Upper lobe of right lung (tissue), 1 donor: Measurements from ENCODE around the gene QSOX1. TPM values are rescaled to one million over a fixed set of nuclear protein-coding genes. Genes with fewer than 3 reads are reported as not detected.

ENCODE experiments used
- ATAC-seq: fragments of 200-7000 bp; cut with Tn5 transposase; one replicate; pipeline ENCODE4 v1.9.1; 2020; ENCODE audit warnings: mild to moderate bottlenecking, moderate library complexity
- DNase-seq: peaks from one replicate; pipeline ENCODE4 v3.0.0-alpha.2; 2020
- H3K27ac ChIP-seq: fragments of 200-600 bp; one replicate; pipeline ENCODE4 v1.8.0; 2022
- H3K27me3 ChIP-seq: fragments of 200-600 bp; one replicate; pipeline ENCODE4 v1.8.0; 2022; ENCODE audit warnings: mild to moderate bottlenecking
- H3K36me3 ChIP-seq: fragments of 200-600 bp; one replicate; pipeline ENCODE4 v1.8.0; 2022
- H3K4me1 ChIP-seq: fragments of 200-600 bp; one replicate; pipeline ENCODE4 v1.8.0; 2022
- H3K4me3 ChIP-seq: fragments of 200-600 bp; one replicate; pipeline ENCODE4 v1.8.0; 2022; ENCODE audit warnings: mild to moderate bottlenecking
- H3K9me3 ChIP-seq: fragments of 200-600 bp; one replicate; pipeline ENCODE4 v1.8.0; 2022
- intact Hi-C: fragments of 100-400 bp; cut with DNase I; formaldehyde crosslinking; loops from one replicate; pipeline ENCODE4 v1.11.0; 2022
- total RNA-seq: library from RNA; stranded (reverse); fragmentation: NEBNext Ultra II Directional; extraction: Animal tissue kit (Norgen Biotek cat#: 25700); gene quantifications from one replicate; pipeline ENCODE4 v1.2.1, GENCODE V29; 2021
- TF ChIP-seq, protein P1 (sequence below): fragments of 200-600 bp; IDR thresholded peaks from one replicate; pipeline ENCODE4 v1.8.0; 2022; ENCODE audit warnings: antibody characterized with exemption
- donor health status: DM: no; HTN: yes; CAD: no; lungs with severe emphysema.

Gene QSOX1
- total RNA-seq, 1 donor from 2014 or later: 275 TPM

DNA sequence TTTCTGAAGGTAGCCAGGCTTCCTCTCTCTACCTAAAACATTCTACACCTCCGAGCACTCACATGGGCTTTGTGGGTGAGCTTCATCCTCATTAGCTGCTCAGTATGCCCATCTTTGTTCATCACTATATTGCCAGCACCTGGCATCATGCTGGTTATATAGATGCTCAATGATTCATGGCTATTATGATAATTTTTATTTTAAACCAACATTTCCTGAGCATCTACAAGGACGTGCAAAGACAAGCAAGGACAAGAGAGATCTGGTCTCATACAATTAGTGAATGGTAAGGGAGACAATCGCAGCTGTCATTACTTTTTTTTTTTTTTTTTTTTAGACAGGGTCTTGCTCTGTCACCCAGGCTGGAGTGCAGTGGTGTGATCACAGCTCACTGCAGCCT, 11.3 kb upstream of the QSOX1 start:
- intact Hi-C loops: no loop called here
- H3K4me3 ChIP-seq: no peak overlapping the region
- TF ChIP-seq, protein P1, sequence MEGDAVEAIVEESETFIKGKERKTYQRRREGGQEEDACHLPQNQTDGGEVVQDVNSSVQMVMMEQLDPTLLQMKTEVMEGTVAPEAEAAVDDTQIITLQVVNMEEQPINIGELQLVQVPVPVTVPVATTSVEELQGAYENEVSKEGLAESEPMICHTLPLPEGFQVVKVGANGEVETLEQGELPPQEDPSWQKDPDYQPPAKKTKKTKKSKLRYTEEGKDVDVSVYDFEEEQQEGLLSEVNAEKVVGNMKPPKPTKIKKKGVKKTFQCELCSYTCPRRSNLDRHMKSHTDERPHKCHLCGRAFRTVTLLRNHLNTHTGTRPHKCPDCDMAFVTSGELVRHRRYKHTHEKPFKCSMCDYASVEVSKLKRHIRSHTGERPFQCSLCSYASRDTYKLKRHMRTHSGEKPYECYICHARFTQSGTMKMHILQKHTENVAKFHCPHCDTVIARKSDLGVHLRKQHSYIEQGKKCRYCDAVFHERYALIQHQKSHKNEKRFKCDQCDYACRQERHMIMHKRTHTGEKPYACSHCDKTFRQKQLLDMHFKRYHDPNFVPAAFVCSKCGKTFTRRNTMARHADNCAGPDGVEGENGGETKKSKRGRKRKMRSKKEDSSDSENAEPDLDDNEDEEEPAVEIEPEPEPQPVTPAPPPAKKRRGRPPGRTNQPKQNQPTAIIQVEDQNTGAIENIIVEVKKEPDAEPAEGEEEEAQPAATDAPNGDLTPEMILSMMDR: no peak
- peaks cover 11% of the 10 kb centered on the region for H3K4me1 ChIP-seq
- no peak overlapping the region for H3K27ac ChIP-seq
- no peak for DNase-seq
- ATAC-seq: no peak
- H3K9me3 ChIP-seq: no peaks in the 10 kb centered on the region
- H3K36me3 ChIP-seq: no peaks in the 10 kb centered on the region
- no peaks in the 10 kb centered on the region for H3K27me3 ChIP-seq

DNA sequence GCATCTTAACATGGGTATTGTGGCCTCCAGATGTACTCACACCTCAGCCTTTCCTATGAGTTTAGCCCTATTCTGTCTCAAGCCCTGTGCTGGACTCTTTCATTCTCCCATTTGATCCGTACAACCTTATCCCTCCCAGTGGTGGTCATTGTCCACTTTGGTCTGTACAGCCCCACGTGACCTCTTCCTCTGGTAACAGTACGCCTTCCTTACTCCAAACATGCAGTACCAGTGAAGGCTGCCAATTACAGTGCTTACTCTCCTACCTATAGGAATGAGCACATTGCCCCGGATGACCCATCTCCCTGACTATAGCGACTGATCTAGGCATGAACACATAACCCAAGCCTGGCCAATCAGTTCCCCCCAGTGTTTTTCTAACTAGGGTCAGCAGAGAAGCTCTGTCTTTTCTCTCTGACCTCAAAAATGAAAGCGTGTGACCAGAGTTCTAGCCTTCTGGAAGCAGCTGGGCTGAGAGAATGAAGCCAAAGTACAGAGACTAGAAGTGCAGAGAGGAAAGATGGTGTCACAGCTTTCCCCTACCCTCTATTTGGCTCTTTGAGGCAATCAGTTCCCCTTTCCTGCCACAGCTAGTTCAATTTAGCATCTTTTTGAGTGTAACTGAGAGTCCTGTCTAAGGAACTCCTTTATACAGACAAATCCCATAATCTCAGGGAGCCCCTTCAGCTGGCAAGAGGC, 9.9 kb upstream of the QSOX1 start:
- DNase-seq: no peak
- no peaks in the 10 kb centered on the region for H3K36me3 ChIP-seq
- no peak for ATAC-seq
- peaks cover 11% of the 10 kb centered on the region for H3K4me1 ChIP-seq
- no peaks in the 10 kb centered on the region for H3K27me3 ChIP-seq
- TF ChIP-seq, protein P1: no peak
- H3K4me3 ChIP-seq: no peak overlapping the region
- intact Hi-C loops: no loop called here
- peak overlapping the region; percentile 58 for H3K27ac ChIP-seq
- no peaks in the 10 kb centered on the region for H3K9me3 ChIP-seq

DNA sequence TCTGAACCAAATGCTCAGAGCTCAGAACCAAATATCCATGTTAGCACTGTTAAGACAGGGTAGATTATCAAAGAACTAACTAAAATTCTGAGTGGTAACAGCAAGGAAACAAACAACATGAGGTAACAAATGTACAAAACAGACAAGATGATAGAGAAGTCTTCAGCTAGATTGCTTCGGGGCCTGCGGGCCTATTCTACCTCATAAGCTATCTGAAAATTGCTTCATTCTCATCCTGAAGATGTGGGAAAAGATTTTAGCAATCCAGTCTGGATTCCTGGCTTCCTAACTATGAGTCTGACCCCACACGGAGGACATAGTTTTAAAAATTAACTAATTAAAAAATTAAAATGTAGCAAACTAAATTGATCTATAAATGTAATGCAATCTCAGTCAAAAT, 9.2 kb upstream of the QSOX1 start:
- Histone ChIP-seq H3K4me1 (peaks cover 11% of the 10 kb centered on the region), H3K27ac (peak overlapping the region; percentile 58), H3K27me3 (no peaks in the 10 kb centered on the region), H3K9me3 (no peaks in the 10 kb centered on the region), H3K4me3 (no peak overlapping the region), H3K36me3 (no peaks in the 10 kb centered on the region)
- ATAC-seq (no peak), DNase-seq (no peak)
- intact Hi-C loops: no loop called here
- TF ChIP-seq, protein P1: no peak

DNA sequence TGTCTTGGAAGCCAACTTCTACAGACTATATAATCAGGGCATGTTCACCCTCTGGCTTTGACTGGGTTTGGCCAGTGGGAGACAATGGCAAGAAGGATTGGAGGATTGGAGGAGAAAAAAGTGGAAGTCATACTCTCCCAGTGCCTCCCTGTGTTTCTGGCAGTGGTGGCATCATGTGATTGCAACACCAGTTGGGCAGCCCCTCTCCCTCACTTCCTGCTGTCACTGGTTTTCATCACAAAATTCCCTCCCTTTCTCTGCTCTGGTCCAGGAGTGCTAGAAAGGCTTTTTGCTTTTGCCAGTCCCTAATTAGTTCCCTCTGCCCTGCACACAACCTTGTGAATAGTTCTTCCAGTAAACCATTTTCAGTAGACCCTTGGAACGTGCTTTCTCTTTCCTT, 3.7 kb upstream of the QSOX1 start:
- Histone ChIP-seq H3K9me3 (no peaks in the 10 kb centered on the region), H3K36me3 (no peaks in the 10 kb centered on the region), H3K4me1 (peaks cover 5% of the 10 kb centered on the region), H3K4me3 (no peak overlapping the region), H3K27ac (peak overlapping the region; percentile 6), H3K27me3 (no peaks in the 10 kb centered on the region)
- ATAC-seq (no peak), DNase-seq (no peak)
- intact Hi-C loops: no loop called here
- TF ChIP-seq, protein P1: no peak

DNA sequence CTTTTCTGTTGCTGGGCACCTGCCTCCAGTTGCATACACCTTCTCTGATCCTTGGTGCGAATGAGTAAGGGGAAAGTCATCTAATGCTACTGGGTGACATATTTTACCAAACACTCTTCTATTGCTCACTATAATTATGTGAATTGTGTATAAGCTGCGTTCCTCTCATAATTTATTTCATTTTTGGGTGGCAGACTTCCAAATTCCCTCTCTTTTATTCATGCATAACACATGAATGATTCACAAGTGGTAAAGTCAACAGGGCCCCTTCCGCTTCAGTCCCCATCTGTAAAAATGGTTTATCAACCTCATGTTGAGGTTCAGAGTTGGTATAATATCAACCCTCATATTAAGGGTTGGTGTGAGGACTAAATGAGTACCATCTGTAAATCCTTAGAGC, 3.2 kb upstream of the QSOX1 start:
- H3K27ac ChIP-seq: peak overlapping the region; percentile 6
- no peaks in the 10 kb centered on the region for H3K36me3 ChIP-seq
- peaks cover 10% of the 10 kb centered on the region for H3K4me1 ChIP-seq
- DNase-seq (no peak), ATAC-seq (no peak)
- no peaks in the 10 kb centered on the region for H3K27me3 ChIP-seq
- TF ChIP-seq, protein P1: no peak
- H3K9me3 ChIP-seq: no peaks in the 10 kb centered on the region
- no peak overlapping the region for H3K4me3 ChIP-seq
- intact Hi-C loops: no loop called here

DNA sequence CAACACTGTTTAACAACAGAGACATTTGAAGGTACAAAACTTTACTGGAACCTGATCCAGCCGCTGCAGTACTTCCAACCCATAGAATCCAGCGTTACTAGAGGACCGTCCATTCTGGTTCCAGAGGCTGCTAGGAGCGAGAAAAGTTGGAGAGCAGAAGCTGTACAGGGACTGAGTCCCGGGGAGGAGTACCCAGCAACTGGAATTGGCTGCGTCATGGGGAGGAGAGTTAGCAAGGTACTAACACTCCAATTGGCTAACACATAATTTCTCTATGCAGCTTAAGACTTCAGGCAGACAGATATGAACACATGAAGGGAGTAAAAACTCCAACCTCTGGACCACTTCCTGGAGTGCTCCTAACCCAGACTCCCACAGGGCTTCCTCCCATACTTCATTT, 2.1 kb upstream of the QSOX1 start:
- no peak for ATAC-seq
- H3K27me3 ChIP-seq: no peaks in the 10 kb centered on the region
- H3K9me3 ChIP-seq: no peaks in the 10 kb centered on the region
- peaks cover 17% of the 10 kb centered on the region for H3K4me1 ChIP-seq
- intact Hi-C loops: no loop called here
- TF ChIP-seq, protein P1: no peak
- DNase-seq: no peak
- no peaks in the 10 kb centered on the region for H3K36me3 ChIP-seq
- H3K27ac ChIP-seq: no peak overlapping the region
- no peak overlapping the region for H3K4me3 ChIP-seq
